HG03571 (cell line): ENCODE measurements around the gene ENOX2.

Source experiments
- ATAC-seq: cut with Tn5 transposase; IDR thresholded peaks from one replicate; pipeline ENCODE4 v1.9.1; 2021; ENCODE audit not compliant: unreplicated experiment

The ENOX2 gene

GRCh38 chrX:130704053-130705038 lies 198.7 kb downstream of the ENOX2 start:
- ATAC-seq, result no peak

- no peak for ATAC-seq
Observed at GRCh38 chrX:130702867-130703707, 199.9 kb downstream of the ENOX2 start.

- no peak for ATAC-seq
Observed at GRCh38 chrX:130700629-130701028, 202.4 kb downstream of the ENOX2 start.

GRCh38 chrX:130699618-130700017 lies 203.4 kb downstream of the ENOX2 start:
- ATAC-seq, result no peak

GRCh38 chrX:130696542-130696941 lies 206.5 kb downstream of the ENOX2 start:
- no peak for ATAC-seq

GRCh38 chrX:130695931-130696330 lies 207.1 kb downstream of the ENOX2 start:
- ATAC-seq, result no peak

- ATAC-seq, result no peak
Observed at GRCh38 chrX:130694983-130695382, 208.0 kb downstream of the ENOX2 start.

- no peak for ATAC-seq
Observed at GRCh38 chrX:130691576-130691975, 211.4 kb downstream of the ENOX2 start.

- ATAC-seq, result no peak
Observed at GRCh38 chrX:130688360-130688759, 214.6 kb downstream of the ENOX2 start.

GRCh38 chrX:130682990-130683389 lies 220.0 kb downstream of the ENOX2 start:
- no peak for ATAC-seq

GRCh38 chrX:130680164-130681035 lies 222.6 kb downstream of the ENOX2 start:
- no peak for ATAC-seq

- ATAC-seq, result no peak
Observed at GRCh38 chrX:130676861-130677260, 226.1 kb downstream of the ENOX2 start.

- no peak for ATAC-seq
Observed at GRCh38 chrX:130672214-130672613, 230.8 kb downstream of the ENOX2 start.

GRCh38 chrX:130669233-130669632 lies 233.8 kb downstream of the ENOX2 start:
- no peak for ATAC-seq

- ATAC-seq, result no peak
Observed at GRCh38 chrX:130665263-130665662, 237.7 kb downstream of the ENOX2 start.

- no peak for ATAC-seq
Observed at GRCh38 chrX:130658310-130658709, 244.7 kb downstream of the ENOX2 start.

- ATAC-seq, result no peak
Observed at GRCh38 chrX:130654409-130654950, 248.5 kb downstream of the ENOX2 start.

GRCh38 chrX:130652824-130653578 lies 250.0 kb downstream of the ENOX2 start:
- no peak for ATAC-seq

- ATAC-seq, result no peak
Observed at GRCh38 chrX:130649738-130650137, 253.3 kb downstream of the ENOX2 start.

- no peak for ATAC-seq
Observed at GRCh38 chrX:130647468-130647867, 255.5 kb downstream of the ENOX2 start.
